ENCODE results near the gene HK2. TPM values are rescaled to one million over a fixed set of nuclear protein-coding genes. Genes with fewer than 3 reads are reported as not detected.
A peak's percentile ranks its signal among the peaks of the same experiment; 100 is the strongest.

Gene HK2
- total and polyA plus RNA-seq, 2 of the 4 experiments (the other 2 are of a cell fraction), result 17.4 to 20.9 TPM

- H3K18ac ChIP-seq (ENCODE audit: low read depth, low read length), result no peak overlapping the region
- in situ Hi-C loops (cut with MboI; ENCODE audit: low sequenced_read_pairs), result loop anchor here (25.0 kb wide), 1 partner anchor 363 kb away; the partner anchor contains the start of genes CCDC142, LBX2 and TTC31
- DNase-seq (peak; percentile 16), ATAC-seq (ENCODE audit: low read depth) (no peak; the same call in 1 of the 2 replicates)
- no peak overlapping the region for H2BK5ac ChIP-seq (ENCODE audit: low read depth, low read length, poor library complexity, severe bottlenecking)
- peak overlapping the region; percentile 0 for H2AFZ ChIP-seq (replicated peaks; ENCODE audit: low read length, poor library complexity)
- peaks cover 60% of the 10 kb centered on the region for H4K20me1 ChIP-seq (ENCODE audit: insufficient read depth, low read length)
- no peak overlapping the region for H2BK20ac ChIP-seq (ENCODE audit: low read depth, low read length)
- no peak overlapping the region for H3K56ac ChIP-seq (ENCODE audit: extremely low read depth, insufficient read depth, low read length)
- H3K9me3 ChIP-seq (ENCODE audit: control insufficient read depth, insufficient read depth, low read length), result no peaks in the 10 kb centered on the region
- H3K4me3 ChIP-seq (ENCODE audit: insufficient read depth, low read depth, low read length), result no peak overlapping the region
- dilution Hi-C loops (cut with HindIII; ENCODE audit: low sequenced_read_pairs, unreplicated experiment), result no loop called here
- H2BK15ac ChIP-seq (ENCODE audit: low read depth, low read length), result no peak overlapping the region; the same call in 2 of the 3 replicates
- WGBS, 2 experiments (ENCODE audit: extremely low coverage in 2 of 2, insufficient read length in 1 of 2), result no CpG with 5 or more reads among the region's 3 CpGs
- H3K4ac ChIP-seq (ENCODE audit: low read depth, low read length), result no peak overlapping the region
- no peak overlapping the region for H3K9ac ChIP-seq (ENCODE audit: low read depth, low read length)
- H3K9me1 ChIP-seq (ENCODE audit: insufficient read depth, low read length), result peaks cover 41% of the 10 kb centered on the region
- H4K5ac ChIP-seq (ENCODE audit: low read depth, low read length), result no peak overlapping the region
- H3K27ac ChIP-seq (ENCODE audit: insufficient read depth, low read length), result no peak overlapping the region
- intact Hi-C loops (cut with micrococcal nuclease), result no loop called here
- TF ChIP-seq MAZ (IDR thresholded peaks at IDR 0.05; ENCODE audit: borderline replicate concordance, low read depth, low read length) (no peak), RFX5 (IDR thresholded peaks at IDR 0.05; ENCODE audit: low read depth, low read length) (no peak)
- CTCF ChIA-PET, result interaction anchor here (0.9 kb wide), 1 partner anchor 14 kb away, joined by 3 read pairs; no protein-coding TSS in a partner anchor
- 0 out of 2 replicates have a peak overlapping the region, but pooled peaks have one; percentile 20 for H3K23ac ChIP-seq (ENCODE audit: low read depth, low read length)
- no TSS peak for BruUV-seq (replicated peaks)
- H3K4me1 ChIP-seq (ENCODE audit: control insufficient read depth, insufficient read depth, low read length), result peaks cover 37% of the 10 kb centered on the region
- no peak overlapping the region for H2BK120ac ChIP-seq (ENCODE audit: low read depth, low read length)
- no peak overlapping the region for H2AK9ac ChIP-seq (replicated peaks; ENCODE audit: low read depth, low read length, poor library complexity)
- H3K36me3 ChIP-seq (ENCODE audit: control insufficient read depth, insufficient read depth, low read length), result peaks cover 14% of the 10 kb centered on the region
- H4K91ac ChIP-seq (ENCODE audit: insufficient read depth, low read depth, low read length), result no peak overlapping the region
- H3K4me2 ChIP-seq (ENCODE audit: low read depth, low read length), result no peak overlapping the region
- POLR2A ChIA-PET (ENCODE audit: unreplicated experiment), result no interaction called here
- H3K27me3 ChIP-seq (ENCODE audit: control insufficient read depth, insufficient read depth, low read length), result no peaks in the 10 kb centered on the region
- H2AK5ac ChIP-seq (ENCODE audit: low read depth, low read length), result no peak overlapping the region
- H4K8ac ChIP-seq (ENCODE audit: low read depth in 2 of 2, low read length in 2 of 2), result no peak overlapping the region
- H3K14ac ChIP-seq (replicated peaks; ENCODE audit: low read depth, low read length), result no peak overlapping the region
- peaks cover 43 to 91% of the 10 kb centered on the region in 2 experiments for H3K79me1 ChIP-seq (ENCODE audit: low read depth in 1 of 2, low read length in 2 of 2)
Measured at GRCh38 chr2:74850496-74851190, 16.7 kb downstream of the HK2 start.

Measured in IMR-90 (cell line).